ENCODE data around the gene ARSG. TPM values are rescaled to one million over a fixed set of nuclear protein-coding genes. Genes with fewer than 3 reads are reported as not detected.

Gene ARSG
- total RNA-seq, 1 experiment from 2014 or later, result 63.2 TPM

DNA sequence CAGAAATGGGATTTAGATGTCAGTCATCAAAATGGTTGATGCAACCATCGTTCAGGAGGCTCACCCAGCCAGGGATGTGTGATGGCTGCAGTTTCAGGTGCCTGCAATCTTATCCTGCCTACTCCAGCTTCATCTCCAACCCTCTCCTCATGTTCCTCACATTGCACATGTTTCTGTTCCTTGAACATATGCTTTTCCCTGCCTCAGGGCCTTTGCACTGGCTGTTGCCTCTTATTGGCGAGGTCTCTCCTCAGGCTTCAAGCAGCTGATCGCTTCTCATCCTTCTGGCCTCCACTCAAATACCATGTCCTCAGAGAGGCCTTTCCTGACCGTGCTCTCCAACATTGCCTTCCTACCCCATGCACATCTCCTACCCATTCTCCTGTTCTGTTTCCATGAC, 24.6 kb downstream of the ARSG start:
- Histone ChIP-seq H4K20me1 (ENCODE audit: insufficient read depth, low read depth, low read length) (no peaks in the 10 kb centered on the region), H3K9ac (ENCODE audit: low read length) (no peak overlapping the region), H3K27ac (ENCODE audit: low read length) (no peak overlapping the region), H3K9me3 (ENCODE audit: low read length) (no peaks in the 10 kb centered on the region), H3K79me2 (ENCODE audit: low read length) (no peaks in the 10 kb centered on the region), H3K4me1 (ENCODE audit: low read length) (peaks cover 23% of the 10 kb centered on the region), H3K27me3 (ENCODE audit: low read length) (no peaks in the 10 kb centered on the region), H3K9me2 (replicated peaks; ENCODE audit: insufficient read depth, low read length) (no peaks in the 10 kb centered on the region), H3K4me3 (ENCODE audit: low read length) (no peak overlapping the region), H3K36me3 (ENCODE audit: insufficient read depth, low read length) (no peaks in the 10 kb centered on the region), H2AFZ (ENCODE audit: low read length) (no peak overlapping the region), H3K4me2 (ENCODE audit: low read depth, low read length, poor library complexity, severe bottlenecking) (no peak overlapping the region)
- DNase-seq, result no peak

DNA sequence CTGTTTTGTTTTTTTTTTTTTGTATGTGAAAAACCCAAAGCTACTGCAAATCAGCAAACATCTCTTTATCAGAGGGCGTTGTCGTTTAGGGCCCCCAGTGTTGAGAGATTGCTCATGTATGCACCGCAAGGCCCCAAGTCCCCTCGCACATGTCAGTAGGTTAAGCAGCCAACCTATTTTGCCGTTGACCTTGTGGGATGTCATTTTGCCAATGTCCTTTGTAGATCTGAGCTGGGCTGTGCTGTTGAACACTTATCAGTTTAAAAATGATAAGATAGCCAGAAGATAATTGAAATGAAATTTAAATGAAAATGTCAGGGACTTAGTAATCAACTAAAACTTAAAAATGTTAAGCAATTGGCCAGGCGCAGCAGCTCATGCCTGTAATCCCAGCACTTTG, 26.2 kb downstream of the ARSG start:
- no peak overlapping the region for H3K9ac ChIP-seq (ENCODE audit: low read length)

DNA sequence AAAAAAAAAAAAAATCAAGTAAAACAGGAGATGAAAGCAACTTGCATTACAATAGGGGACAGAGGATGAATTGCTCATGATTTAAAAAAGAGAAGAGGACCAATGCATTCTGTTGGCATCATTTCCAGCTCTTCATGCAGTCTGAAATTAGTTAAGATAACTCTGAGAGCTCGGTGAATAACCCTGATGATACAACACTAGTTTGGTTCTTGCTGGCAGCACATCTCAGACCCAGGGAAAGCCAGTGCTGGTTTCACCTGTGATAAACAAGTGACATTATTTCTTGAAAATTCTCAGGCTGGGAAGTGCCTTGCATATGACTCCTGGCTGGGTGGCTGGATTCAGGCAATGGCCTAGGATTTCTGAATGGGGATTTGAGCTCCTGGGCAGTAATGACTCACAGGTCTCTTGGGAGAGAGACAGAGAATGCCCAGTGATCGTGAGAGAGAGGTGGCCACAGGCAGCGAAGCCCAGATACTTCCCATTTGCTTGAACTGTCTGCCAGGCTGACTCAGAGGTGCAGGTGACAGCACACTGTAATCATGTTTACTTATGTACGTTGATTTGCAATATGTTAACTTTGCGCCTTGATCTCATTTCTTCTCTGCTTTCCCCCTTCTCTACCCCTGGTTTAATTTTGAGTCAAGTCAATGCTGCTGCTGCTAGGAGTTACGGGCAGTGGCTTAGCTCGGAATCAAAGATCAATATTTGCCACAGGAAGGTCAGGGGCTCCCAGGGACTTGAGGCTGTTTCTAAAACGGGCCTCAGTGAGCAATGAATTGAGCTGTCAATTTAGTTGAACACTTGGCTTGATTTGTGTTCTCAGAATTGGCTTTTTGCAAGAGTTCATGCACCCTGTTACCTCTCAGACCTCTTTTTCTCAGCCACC, 27.1 kb downstream of the ARSG start:
- H3K27me3 ChIP-seq (ENCODE audit: low read length), result no peaks in the 10 kb centered on the region
- no peak for DNase-seq
- H3K79me2 ChIP-seq (ENCODE audit: low read length), result no peaks in the 10 kb centered on the region
- H3K9ac ChIP-seq (ENCODE audit: low read length), result peak overlapping the region; percentile 24; the same call in 1 of the 2 replicates
- H3K9me3 ChIP-seq (ENCODE audit: low read length), result no peaks in the 10 kb centered on the region
- H3K4me1 ChIP-seq (ENCODE audit: low read length), result peaks cover 23% of the 10 kb centered on the region
- no peak overlapping the region for H2AFZ ChIP-seq (ENCODE audit: low read length)
- H3K36me3 ChIP-seq (ENCODE audit: insufficient read depth, low read length), result no peaks in the 10 kb centered on the region
- peak overlapping the region; percentile 47 for H3K4me2 ChIP-seq (ENCODE audit: low read depth, low read length, poor library complexity, severe bottlenecking)
- H3K9me2 ChIP-seq (replicated peaks; ENCODE audit: insufficient read depth, low read length), result no peaks in the 10 kb centered on the region
- H4K20me1 ChIP-seq (ENCODE audit: insufficient read depth, low read depth, low read length), result no peaks in the 10 kb centered on the region
- H3K27ac ChIP-seq (ENCODE audit: low read length), result peak overlapping the region; percentile 76
- peak overlapping the region; percentile 6; the same call in 1 of the 2 replicates for H3K4me3 ChIP-seq (ENCODE audit: low read length)

More for the DNA sequence above, 26.2 kb downstream of the ARSG start:
- H3K9me2 ChIP-seq (replicated peaks; ENCODE audit: insufficient read depth, low read length), result no peaks in the 10 kb centered on the region
- H4K20me1 ChIP-seq (ENCODE audit: insufficient read depth, low read depth, low read length), result no peaks in the 10 kb centered on the region
- no peaks in the 10 kb centered on the region for H3K9me3 ChIP-seq (ENCODE audit: low read length)
- no peak overlapping the region for H3K27ac ChIP-seq (ENCODE audit: low read length)
- no peaks in the 10 kb centered on the region for H3K27me3 ChIP-seq (ENCODE audit: low read length)
- DNase-seq, result no peak
- H3K4me2 ChIP-seq (ENCODE audit: low read depth, low read length, poor library complexity, severe bottlenecking), result no peak overlapping the region
- H3K4me1 ChIP-seq (ENCODE audit: low read length), result peaks cover 23% of the 10 kb centered on the region
- no peak overlapping the region for H2AFZ ChIP-seq (ENCODE audit: low read length)
- H3K79me2 ChIP-seq (ENCODE audit: low read length), result no peaks in the 10 kb centered on the region
- H3K4me3 ChIP-seq (ENCODE audit: low read length), result no peak overlapping the region
- no peaks in the 10 kb centered on the region for H3K36me3 ChIP-seq (ENCODE audit: insufficient read depth, low read length)

- H3K27me3 ChIP-seq (ENCODE audit: low read length), result no peaks in the 10 kb centered on the region
- no peaks in the 10 kb centered on the region for H3K9me3 ChIP-seq (ENCODE audit: low read length)
- no peaks in the 10 kb centered on the region for H4K20me1 ChIP-seq (ENCODE audit: insufficient read depth, low read depth, low read length)
- no peaks in the 10 kb centered on the region for H3K9me2 ChIP-seq (replicated peaks; ENCODE audit: insufficient read depth, low read length)
- peak; percentile 58 for DNase-seq
- no peaks in the 10 kb centered on the region for H3K36me3 ChIP-seq (ENCODE audit: insufficient read depth, low read length)
- H3K4me1 ChIP-seq (ENCODE audit: low read length), result peaks cover 22% of the 10 kb centered on the region
- no peak overlapping the region for H2AFZ ChIP-seq (ENCODE audit: low read length)
- H3K9ac ChIP-seq (ENCODE audit: low read length), result 0 out of 2 replicates have a peak overlapping the region, but pooled peaks have one; percentile 24
- H3K4me3 ChIP-seq (ENCODE audit: low read length), result peak overlapping the region; percentile 6; the same call in 1 of the 2 replicates
- peak overlapping the region; percentile 76 for H3K27ac ChIP-seq (ENCODE audit: low read length)
- peak overlapping the region; percentile 47 for H3K4me2 ChIP-seq (ENCODE audit: low read depth, low read length, poor library complexity, severe bottlenecking)
- H3K79me2 ChIP-seq (ENCODE audit: low read length), result no peaks in the 10 kb centered on the region
These were observed 28.3 kb downstream of the ARSG start for GRCh38 chr17:68319410-68320162.

GRCh38 chr17:68320311-68320865, 29.1 kb downstream of the ARSG start:
- Histone ChIP-seq H3K4me2 (ENCODE audit: low read depth, low read length, poor library complexity, severe bottlenecking) (no peak overlapping the region), H3K79me2 (ENCODE audit: low read length) (no peaks in the 10 kb centered on the region), H3K4me1 (ENCODE audit: low read length) (peaks cover 18% of the 10 kb centered on the region), H3K4me3 (ENCODE audit: low read length) (no peak overlapping the region), H2AFZ (ENCODE audit: low read length) (no peak overlapping the region), H3K9ac (ENCODE audit: low read length) (no peak overlapping the region), H3K36me3 (ENCODE audit: insufficient read depth, low read length) (no peaks in the 10 kb centered on the region), H4K20me1 (ENCODE audit: insufficient read depth, low read depth, low read length) (no peaks in the 10 kb centered on the region), H3K27ac (ENCODE audit: low read length) (no peak overlapping the region), H3K9me3 (ENCODE audit: low read length) (no peaks in the 10 kb centered on the region), H3K9me2 (replicated peaks; ENCODE audit: insufficient read depth, low read length) (no peaks in the 10 kb centered on the region), H3K27me3 (ENCODE audit: low read length) (no peaks in the 10 kb centered on the region)
- DNase-seq, result no peak

GRCh38 chr17:68320943-68321555, 29.8 kb downstream of the ARSG start:
- H3K79me2 ChIP-seq (ENCODE audit: low read length), result no peaks in the 10 kb centered on the region
- no peak overlapping the region for H3K9ac ChIP-seq (ENCODE audit: low read length)
- DNase-seq, result no peak
- peaks cover 18% of the 10 kb centered on the region for H3K4me1 ChIP-seq (ENCODE audit: low read length)
- H3K9me2 ChIP-seq (replicated peaks; ENCODE audit: insufficient read depth, low read length), result no peaks in the 10 kb centered on the region
- H3K9me3 ChIP-seq (ENCODE audit: low read length), result no peaks in the 10 kb centered on the region
- H3K4me2 ChIP-seq (ENCODE audit: low read depth, low read length, poor library complexity, severe bottlenecking), result no peak overlapping the region
- H3K4me3 ChIP-seq (ENCODE audit: low read length), result no peak overlapping the region
- H3K36me3 ChIP-seq (ENCODE audit: insufficient read depth, low read length), result no peaks in the 10 kb centered on the region
- no peak overlapping the region for H2AFZ ChIP-seq (ENCODE audit: low read length)
- H3K27ac ChIP-seq (ENCODE audit: low read length), result no peak overlapping the region
- H4K20me1 ChIP-seq (ENCODE audit: insufficient read depth, low read depth, low read length), result no peaks in the 10 kb centered on the region
- no peaks in the 10 kb centered on the region for H3K27me3 ChIP-seq (ENCODE audit: low read length)

- H4K20me1 ChIP-seq (ENCODE audit: insufficient read depth, low read depth, low read length), result no peaks in the 10 kb centered on the region
- no peak overlapping the region for H3K4me2 ChIP-seq (ENCODE audit: low read depth, low read length, poor library complexity, severe bottlenecking)
- no peaks in the 10 kb centered on the region for H3K27me3 ChIP-seq (ENCODE audit: low read length)
- no peak overlapping the region for H2AFZ ChIP-seq (ENCODE audit: low read length)
- H3K27ac ChIP-seq (ENCODE audit: low read length), result no peak overlapping the region
- no peak overlapping the region for H3K9ac ChIP-seq (ENCODE audit: low read length)
- peaks cover 18% of the 10 kb centered on the region for H3K4me1 ChIP-seq (ENCODE audit: low read length)
- no peak overlapping the region for H3K4me3 ChIP-seq (ENCODE audit: low read length)
- DNase-seq, result no peak
- no peaks in the 10 kb centered on the region for H3K9me3 ChIP-seq (ENCODE audit: low read length)
- H3K9me2 ChIP-seq (replicated peaks; ENCODE audit: insufficient read depth, low read length), result no peaks in the 10 kb centered on the region
- no peaks in the 10 kb centered on the region for H3K36me3 ChIP-seq (ENCODE audit: insufficient read depth, low read length)
- H3K79me2 ChIP-seq (ENCODE audit: low read length), result no peaks in the 10 kb centered on the region
These were observed 30.3 kb downstream of the ARSG start for GRCh38 chr17:68321556-68321954.
